SHP77 (cell line): ENCODE measurements around the gene MAGED4B.
"Not testable (repeated sequence)": the region's sequence is repeated elsewhere in the genome, so short reads cannot be mapped to it uniquely, and the experiment has no call there.

Experiments used
- DNase-seq, 2 experiments: peaks; one replicate each; lab custom pipeline; 2025; lab: John Stamatoyannopoulos, UW

The MAGED4B gene

GRCh38 chrX:52068666-52069640 lies at the start of gene MAGED4B:
Gene MAGED4B (minus strand): TSS chrX:52069183. CDS start chrX:52068172, 1,011 bp downstream.
- DNase-seq, result not testable (repeated sequence)

GRCh38 chrX:52118262-52118661 lies 49.3 kb upstream of the MAGED4B start:
- DNase-seq, result no peak

GRCh38 chrX:52082578-52082977 lies 13.6 kb upstream of the MAGED4B start:
- no peak for DNase-seq

- DNase-seq, result no peak
Observed at GRCh38 chrX:52078131-52078530, 9.1 kb upstream of the MAGED4B start.

- DNase-seq, result not testable (repeated sequence)
Observed at GRCh38 chrX:52042288-52042687, 26.7 kb downstream of the MAGED4B start.

- DNase-seq, result no peak
Observed at GRCh38 chrX:52034211-52034610, 34.8 kb downstream of the MAGED4B start.

- DNase-seq, result no peak
Observed at GRCh38 chrX:52031371-52031770, 37.6 kb downstream of the MAGED4B start.

- DNase-seq, result no peak
Observed at GRCh38 chrX:52015794-52016193, 53.2 kb downstream of the MAGED4B start.
